ENCODE data around the gene SPNS1.
A peak's percentile ranks its signal among the peaks of the same experiment; 100 is the strongest.

DNA sequence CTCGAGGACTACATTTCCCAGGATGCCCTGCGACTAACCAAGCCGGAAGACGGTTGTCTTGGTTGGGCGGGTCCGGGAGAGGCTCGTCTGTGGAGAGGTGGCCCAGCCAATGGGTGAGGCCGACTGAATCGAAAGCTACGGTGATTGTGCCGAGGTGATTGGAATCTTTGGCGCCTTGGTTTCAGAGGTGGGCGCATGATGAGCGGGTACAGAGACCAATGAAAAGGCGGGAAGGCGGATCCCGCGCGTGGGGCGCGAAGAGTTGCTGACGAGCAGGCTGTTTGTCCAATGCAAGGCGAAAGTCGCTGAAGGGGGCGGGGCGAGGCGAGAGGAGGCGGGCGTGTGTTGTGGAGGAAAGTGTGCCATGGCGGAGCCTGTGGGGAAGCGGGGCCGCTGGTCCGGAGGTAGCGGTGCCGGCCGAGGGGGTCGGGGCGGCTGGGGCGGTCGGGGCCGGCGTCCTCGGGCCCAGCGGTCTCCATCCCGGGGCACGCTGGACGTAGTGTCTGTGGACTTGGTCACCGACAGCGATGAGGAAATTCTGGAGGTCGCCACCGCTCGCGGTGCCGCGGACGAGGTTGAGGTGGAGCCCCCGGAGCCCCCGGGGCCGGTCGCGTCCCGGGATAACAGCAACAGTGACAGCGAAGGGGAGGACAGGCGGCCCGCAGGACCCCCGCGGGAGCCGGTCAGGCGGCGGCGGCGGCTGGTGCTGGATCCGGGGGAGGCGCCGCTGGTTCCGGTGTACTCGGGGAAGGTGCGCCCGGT is 23.7 kb upstream of the SPNS1 start, which contains the start of gene NFATC2IP:
- TF ChIP-seq CTCF (IDR thresholded peaks at IDR 0.05; ENCODE audit: low read depth, low read length) (no peak), POLR2A (IDR thresholded peaks at IDR 0.05; ENCODE audit: extremely low read depth, insufficient read length) (peak; percentile 76), MAX (IDR thresholded peaks at IDR 0.05; ENCODE audit: low read depth, low read length) (0 out of 2 replicates have a peak, but pooled peaks have one; percentile 35), MYC (IDR thresholded peaks at IDR 0.05; ENCODE audit: low read depth, low read length) (peak; percentile 48)
